ENCODE measurements around the gene ABCB11.

- no peak for TF ChIP-seq CTCF (IDR thresholded peaks at IDR 0.05)
- no peak for TF ChIP-seq EZH2 (IDR thresholded peaks at IDR 0.05)
- TF ChIP-seq EZH2phosphoT487 (IDR thresholded peaks at IDR 0.05), result no peak
Measured at GRCh38 chr2:169072163-169072925, 41.2 kb upstream of the ABCB11 start.

All from neural progenitor cell (in vitro differentiated cells).